Measurements from ENCODE around the gene ZMIZ1.

ZMIZ1 gene

GRCh38 chr10:79138449-79139123 is 69.8 kb downstream of the ZMIZ1 start:
- no peak for TF ChIP-seq ZFX (IDR thresholded peaks at IDR 0.05; ENCODE audit: borderline replicate concordance)
- TF ChIP-seq CTCF (IDR thresholded peaks at IDR 0.05), result no peak

GRCh38 chr10:79139124-79139835 is 70.5 kb downstream of the ZMIZ1 start:
- TF ChIP-seq CTCF (IDR thresholded peaks at IDR 0.05), result no peak
- H3K27ac ChIP-seq, result no peak overlapping the region

More at GRCh38 chr10:79138449-79139123, 69.8 kb downstream of the ZMIZ1 start:
- H3K27ac ChIP-seq, result no peak overlapping the region

GRCh38 chr10:79140085-79140793 is 71.5 kb downstream of the ZMIZ1 start:
- TF ChIP-seq CTCF (IDR thresholded peaks at IDR 0.05) (no peak), ZFX (IDR thresholded peaks at IDR 0.05; ENCODE audit: borderline replicate concordance) (no peak)
- H3K27ac ChIP-seq, result no peak overlapping the region

GRCh38 chr10:79140855-79141254 is 72.1 kb downstream of the ZMIZ1 start:
- no peak overlapping the region for H3K27ac ChIP-seq
- TF ChIP-seq CTCF (IDR thresholded peaks at IDR 0.05) (no peak), ZFX (IDR thresholded peaks at IDR 0.05; ENCODE audit: borderline replicate concordance) (no peak)

GRCh38 chr10:79142064-79142491 is 73.3 kb downstream of the ZMIZ1 start:
- no peak for TF ChIP-seq ZFX (IDR thresholded peaks at IDR 0.05; ENCODE audit: borderline replicate concordance)
- no peak for TF ChIP-seq CTCF (IDR thresholded peaks at IDR 0.05)
- H3K27ac ChIP-seq, result no peak overlapping the region

GRCh38 chr10:79142522-79143309 is 74.0 kb downstream of the ZMIZ1 start:
- TF ChIP-seq CTCF (IDR thresholded peaks at IDR 0.05), result no peak
- no peak for TF ChIP-seq ZFX (IDR thresholded peaks at IDR 0.05; ENCODE audit: borderline replicate concordance)
- no peak overlapping the region for H3K27ac ChIP-seq
